Fibroblast of upper back skin (primary cell): ENCODE results near the gene GSE1.

ENCODE experiments used
- DNase-seq: peaks from one replicate; pipeline ENCODE4 v3.0.0-alpha.2; 2013

GSE1 gene

GRCh38 chr16:85686912-85687591 lies 73.9 kb downstream of the GSE1 start:
- no peak for DNase-seq

- no peak for DNase-seq
Measured at GRCh38 chr16:85687651-85688471, 74.7 kb downstream of the GSE1 start.

- peak; percentile 90 for DNase-seq
Measured at GRCh38 chr16:85688586-85689284, 75.6 kb downstream of the GSE1 start, which contains the start of gene GINS2. TSS of gene GINS2 (minus strand) at chr16:85688954. CDS start at chr16:85688898, 56 bp downstream.

GRCh38 chr16:85689285-85689949 lies 76.3 kb downstream of the GSE1 start:
- DNase-seq = no peak

- DNase-seq = no peak
Measured at GRCh38 chr16:85689950-85690320, 76.8 kb downstream of the GSE1 start.

- no peak for DNase-seq
Measured at GRCh38 chr16:85690469-85691064, 77.4 kb downstream of the GSE1 start.

GRCh38 chr16:85695196-85696128 lies 82.3 kb downstream of the GSE1 start:
- DNase-seq = no peak

- DNase-seq = no peak
Measured at GRCh38 chr16:85696781-85697180, 83.7 kb downstream of the GSE1 start.

GRCh38 chr16:85697431-85697830 lies 84.3 kb downstream of the GSE1 start:
- DNase-seq = no peak

- no peak for DNase-seq
Measured at GRCh38 chr16:85698459-85698891, 85.4 kb downstream of the GSE1 start.

- DNase-seq = no peak
Measured at GRCh38 chr16:85698935-85699558, 85.9 kb downstream of the GSE1 start.

GRCh38 chr16:85699628-85700027 lies 86.5 kb downstream of the GSE1 start:
- DNase-seq = no peak

- no peak for DNase-seq
Measured at GRCh38 chr16:85704011-85704410, 90.9 kb downstream of the GSE1 start.

GRCh38 chr16:85704900-85705846 lies 92.1 kb downstream of the GSE1 start:
- DNase-seq = no peak

- no peak for DNase-seq
Measured at GRCh38 chr16:85706449-85707034, 93.4 kb downstream of the GSE1 start.

- DNase-seq = no peak
Measured at GRCh38 chr16:85707528-85708095, 94.5 kb downstream of the GSE1 start.

GRCh38 chr16:85708338-85708737 lies 95.2 kb downstream of the GSE1 start:
- no peak for DNase-seq

- no peak for DNase-seq
Measured at GRCh38 chr16:85709766-85710585, 96.9 kb downstream of the GSE1 start.
